ENCODE results near the gene ZNF860.
A peak's percentile ranks its signal among the peaks of the same experiment; 100 is the strongest.
"Not testable (repeated sequence)": the region's sequence is repeated elsewhere in the genome, so short reads cannot be mapped to it uniquely, and the experiment has no call there.

ZNF860 gene

DNA sequence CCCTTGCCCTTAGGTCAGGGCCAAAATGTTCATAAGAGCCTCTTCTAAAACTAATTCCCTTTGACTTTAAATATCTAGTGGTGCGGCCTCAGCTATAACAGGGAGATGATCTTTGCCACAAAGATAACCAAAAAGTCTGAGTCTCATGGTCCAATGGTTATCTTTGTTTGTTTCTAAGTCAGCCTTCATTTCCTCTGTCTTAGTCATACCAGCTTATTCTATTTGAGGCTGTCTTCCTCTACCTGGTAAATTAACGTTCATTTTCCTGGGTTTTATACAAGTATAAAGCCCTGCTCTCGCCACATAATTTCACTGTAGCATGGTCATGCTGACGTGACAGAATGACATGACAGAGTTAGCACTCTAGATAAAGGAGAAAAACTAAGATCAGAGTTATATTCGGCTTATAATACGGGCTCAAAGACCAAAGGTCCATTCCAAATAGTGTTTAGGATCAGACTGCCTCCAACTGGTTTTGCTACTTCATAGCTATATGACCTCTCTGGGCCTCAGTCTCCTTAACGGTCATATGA, 18.4 kb downstream of the ZNF860 start:
- DNase-seq = no peak

DNA sequence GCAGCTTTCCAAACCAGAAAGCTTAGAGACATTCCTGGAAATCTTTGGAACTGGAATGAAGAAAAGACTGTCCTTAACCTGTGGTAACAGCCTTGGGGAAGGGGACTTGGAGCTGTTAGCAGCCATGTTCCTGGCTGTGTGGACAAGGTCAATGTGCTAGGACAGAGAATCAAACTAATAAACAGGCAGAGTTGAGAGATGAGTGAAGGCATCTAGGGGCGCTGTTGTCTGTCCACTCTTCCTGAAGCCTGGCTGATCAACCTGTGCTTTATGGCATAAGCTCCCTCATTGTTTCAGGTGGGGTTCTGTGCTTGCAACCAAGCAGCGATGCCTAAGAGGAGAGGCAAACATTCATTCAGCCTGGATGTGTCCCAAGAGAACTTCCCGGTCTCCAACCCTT, 19.3 kb downstream of the ZNF860 start:
- DNase-seq = no peak

DNA sequence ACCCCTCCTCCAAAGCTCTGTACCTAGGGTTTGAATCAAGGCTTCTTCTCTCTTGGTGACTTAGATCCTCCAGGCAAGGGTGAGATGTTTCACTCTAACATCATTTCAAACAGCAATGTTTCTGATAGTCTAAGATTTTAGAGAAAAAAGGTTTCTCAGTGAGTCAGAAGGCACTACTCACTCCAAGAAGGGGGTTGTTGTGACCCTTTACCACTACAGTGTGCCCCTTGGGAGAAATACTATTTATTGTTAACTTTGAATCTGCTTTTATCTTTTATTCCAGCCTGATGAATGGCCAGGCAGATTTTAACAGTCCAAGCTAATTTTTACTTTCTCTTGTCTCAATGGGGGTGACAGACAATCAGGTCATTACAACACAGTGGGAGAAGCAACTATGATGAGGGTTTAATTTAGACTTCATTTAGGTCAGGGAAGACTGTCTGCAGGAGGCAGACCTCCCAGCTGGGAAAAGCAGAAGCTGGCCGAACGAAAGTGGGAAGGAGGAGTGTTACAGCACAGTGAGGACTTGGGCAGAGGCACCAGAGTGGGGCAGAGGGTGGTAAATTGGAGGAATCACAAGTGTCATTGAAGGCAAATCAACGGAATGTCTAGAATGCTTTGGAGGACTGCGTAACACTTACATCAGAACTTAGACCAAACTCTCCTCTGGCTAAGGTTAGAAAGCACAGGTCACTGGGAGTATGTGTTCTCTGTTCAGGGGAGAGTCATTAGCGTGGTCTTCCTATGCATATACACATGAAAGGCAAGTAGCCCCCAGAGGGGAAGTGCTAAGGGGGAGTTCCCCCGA, 21.2 kb downstream of the ZNF860 start:
- no peak for DNase-seq

DNA sequence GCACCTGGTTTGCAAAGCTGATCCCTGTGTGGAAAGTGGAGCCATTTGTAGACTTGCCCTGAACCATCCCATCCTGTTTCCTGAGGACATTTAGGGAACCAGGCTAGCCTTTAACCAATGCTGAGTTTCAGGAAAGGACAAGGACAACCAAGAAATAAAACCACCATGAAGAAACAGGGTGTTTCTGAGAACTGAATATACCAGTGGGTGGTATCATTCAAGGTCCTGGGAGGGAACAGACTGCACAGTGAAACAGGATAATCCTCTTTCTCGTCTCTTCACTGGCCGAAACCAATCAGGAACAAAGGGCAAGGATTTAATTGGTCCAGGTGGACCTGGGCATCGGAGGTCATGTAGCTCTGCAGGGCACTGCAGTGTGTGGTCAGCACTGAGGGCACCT, 21.8 kb downstream of the ZNF860 start:
- DNase-seq = no peak

DNA sequence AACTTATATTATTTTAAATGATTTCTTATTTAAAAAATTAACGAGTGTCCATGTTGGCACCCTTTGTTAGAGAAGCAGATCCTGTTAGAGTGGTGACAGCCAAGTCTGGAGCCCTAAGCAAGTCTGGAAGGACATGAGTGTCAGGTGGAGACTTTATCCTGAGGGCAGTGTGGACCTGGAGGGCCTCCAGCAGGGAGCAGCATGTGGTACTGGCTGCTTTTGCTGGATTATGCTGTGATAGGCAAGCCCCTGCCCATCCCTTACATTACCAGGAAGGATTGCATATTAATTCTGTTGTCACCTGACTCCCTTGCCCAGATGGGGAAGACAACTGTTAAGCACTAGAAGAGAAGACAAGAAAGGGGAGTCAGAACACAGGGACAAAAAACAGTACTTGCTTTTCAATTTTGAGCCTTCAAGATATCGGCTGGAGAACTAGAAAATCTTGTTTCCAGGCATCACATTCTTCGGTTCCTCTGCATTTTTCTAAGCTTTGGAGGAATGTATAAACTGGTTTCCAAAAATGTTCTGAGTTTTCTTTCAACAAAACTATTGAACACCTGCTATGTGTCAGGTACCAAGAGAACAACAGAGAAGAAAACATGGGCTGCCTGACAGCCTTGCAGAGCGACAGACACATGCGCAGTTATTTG, 22.7 kb downstream of the ZNF860 start:
- no peak for DNase-seq

DNA sequence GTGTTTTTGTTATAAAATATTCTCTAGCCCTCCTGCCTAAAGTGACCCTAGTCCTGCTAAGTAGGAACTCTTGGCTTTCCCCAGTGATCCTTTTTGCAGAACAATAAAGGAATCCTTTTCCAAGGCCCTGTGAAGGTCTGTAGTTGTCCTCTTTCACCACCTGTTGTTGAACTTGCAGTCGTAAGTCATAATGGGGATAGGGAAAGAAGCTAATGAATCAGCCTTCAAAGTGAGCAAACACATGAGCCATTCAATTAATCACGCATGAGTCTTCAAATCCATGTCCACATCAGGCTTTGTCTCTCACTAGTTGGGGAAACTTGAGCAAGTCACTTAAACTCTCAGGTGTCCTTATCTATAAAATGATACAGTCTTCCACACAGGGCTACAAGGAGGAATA, 27.6 kb downstream of the ZNF860 start:
- no peak for DNase-seq

DNA sequence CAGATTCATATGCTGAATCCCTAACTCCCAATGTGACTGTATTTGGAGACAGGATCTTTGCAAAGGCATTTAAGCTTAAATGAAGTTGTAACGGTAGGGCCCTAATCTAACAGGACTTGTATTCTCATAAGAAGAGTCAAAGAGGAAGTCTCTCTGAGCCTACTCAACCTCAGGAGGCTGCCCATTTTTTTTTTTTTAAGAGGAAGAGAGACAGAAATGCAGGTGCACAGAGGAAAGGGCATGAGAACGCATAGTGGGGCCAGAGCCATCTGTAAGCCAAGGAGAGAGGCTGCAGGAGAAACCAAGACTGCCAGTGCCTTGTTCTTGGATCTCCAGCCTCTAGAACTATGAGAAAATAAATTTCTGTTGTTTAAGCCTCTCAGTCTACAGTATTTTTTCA, 28.4 kb downstream of the ZNF860 start:
- no peak for DNase-seq

DNA sequence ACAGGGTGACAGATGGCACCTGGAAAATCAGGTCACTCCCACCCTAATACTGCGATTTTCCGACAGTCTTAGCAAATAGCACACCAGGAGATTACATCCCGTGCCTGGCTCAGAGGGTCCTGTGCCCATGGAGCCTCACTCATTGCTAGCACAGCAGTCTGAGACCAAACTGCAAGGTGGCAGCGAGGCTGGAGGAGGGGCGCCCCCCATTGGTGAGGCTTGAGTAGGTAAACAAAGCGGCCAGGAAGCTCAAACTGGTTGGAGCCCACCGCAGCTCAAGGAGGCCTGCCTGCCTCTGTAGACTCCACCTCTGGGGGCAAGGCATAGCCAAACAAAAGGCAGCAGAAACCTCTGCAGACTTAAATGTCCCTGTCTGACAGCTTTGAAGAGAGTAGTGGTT, 29.1 kb downstream of the ZNF860 start:
- DNase-seq = not testable (repeated sequence)

DNA sequence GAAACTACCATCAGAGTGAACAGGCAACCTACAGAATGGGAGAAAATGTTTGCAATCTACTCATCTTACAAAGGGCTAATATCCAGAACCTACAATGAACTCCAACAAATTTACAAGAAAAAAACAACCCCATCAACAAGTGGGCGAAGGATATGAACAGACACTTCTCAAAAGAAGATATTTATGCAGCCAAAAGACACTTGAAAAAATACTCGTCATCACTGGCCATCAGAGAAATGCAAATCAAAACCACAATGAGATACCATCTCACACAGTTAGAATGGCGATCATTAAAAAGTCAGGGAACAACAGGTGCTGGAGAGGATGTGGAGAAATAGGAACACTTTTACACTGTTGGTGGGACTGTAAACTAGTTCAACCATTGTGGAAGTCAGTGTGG, 34.1 kb downstream of the ZNF860 start:
- DNase-seq = not testable (repeated sequence)

DNA sequence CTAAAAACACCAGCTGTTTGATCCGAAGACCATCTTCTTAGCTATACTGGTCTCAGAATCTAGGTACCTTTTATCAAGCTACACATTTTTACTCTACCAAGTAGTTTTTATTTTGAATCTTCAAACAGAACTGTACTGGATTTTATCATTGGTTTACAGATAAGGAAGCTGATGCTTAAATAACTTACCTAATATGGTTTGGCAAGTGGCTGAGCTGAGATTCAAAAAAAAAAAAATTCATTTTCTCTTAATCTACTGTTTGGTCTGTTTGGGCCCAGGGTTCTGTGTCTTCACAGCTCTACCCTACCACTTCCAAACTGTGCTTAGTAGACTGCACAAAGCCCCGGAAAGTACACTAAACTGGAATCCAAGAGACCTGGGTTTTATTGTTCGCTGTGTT, 35.7 kb downstream of the ZNF860 start:
- no peak for DNase-seq

DNA sequence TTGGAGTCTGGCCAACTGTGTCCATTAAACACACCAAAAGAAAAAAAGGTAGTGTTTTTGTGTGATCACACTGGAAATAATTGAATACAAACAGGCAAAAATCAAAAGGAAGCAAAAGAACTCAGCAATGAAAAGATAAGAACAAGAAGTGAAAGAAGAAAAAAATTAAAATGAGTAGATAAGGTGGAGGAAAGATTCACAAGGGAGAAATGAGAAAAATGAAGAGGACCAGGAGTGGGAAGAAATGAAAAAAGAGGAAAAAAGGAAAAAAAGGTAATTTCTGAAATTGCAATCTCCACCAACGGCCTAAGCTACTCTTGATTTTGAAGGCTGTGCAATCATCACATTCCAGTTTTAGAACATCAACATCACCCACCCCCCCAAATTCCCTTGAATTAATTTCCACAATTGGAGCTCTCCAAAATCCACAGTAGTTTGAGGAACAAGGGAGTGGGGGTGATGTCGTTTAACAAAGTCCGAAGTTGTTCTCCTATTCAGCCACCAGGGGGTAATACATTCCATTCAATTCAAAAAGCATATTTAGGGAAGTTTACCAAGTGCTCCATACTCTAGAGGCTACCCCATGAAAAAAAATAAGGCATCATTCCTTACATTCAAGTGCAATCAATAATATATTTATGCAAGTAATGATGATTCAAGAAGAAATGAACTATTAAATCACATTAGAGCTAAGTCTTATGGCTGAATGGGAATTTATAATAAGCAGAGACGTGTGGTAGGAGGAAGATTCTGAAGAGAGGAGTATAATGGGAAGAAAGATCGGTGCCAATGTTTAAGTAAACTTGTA, 37.4 kb downstream of the ZNF860 start:
- DNase-seq = peak; percentile 40

DNA sequence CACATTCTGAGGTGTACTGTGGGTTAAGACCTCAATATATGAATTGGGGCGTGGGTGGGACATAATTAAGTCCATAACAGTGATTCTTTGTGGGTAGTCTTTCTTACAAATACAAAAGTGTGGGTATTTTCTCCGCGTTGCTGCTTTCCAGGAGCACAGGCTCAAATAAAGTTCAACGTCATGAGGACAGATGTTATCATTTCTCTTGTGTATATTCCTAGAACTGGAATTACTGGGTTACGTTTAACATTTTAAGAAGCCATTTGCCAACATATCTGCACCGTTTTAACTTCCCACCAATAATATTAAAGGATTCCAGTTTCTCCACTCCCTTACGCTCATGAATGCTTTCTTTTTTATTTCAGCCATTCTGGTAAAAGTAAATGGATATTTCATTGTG, 39.6 kb downstream of the ZNF860 start:
- DNase-seq = no peak

DNA sequence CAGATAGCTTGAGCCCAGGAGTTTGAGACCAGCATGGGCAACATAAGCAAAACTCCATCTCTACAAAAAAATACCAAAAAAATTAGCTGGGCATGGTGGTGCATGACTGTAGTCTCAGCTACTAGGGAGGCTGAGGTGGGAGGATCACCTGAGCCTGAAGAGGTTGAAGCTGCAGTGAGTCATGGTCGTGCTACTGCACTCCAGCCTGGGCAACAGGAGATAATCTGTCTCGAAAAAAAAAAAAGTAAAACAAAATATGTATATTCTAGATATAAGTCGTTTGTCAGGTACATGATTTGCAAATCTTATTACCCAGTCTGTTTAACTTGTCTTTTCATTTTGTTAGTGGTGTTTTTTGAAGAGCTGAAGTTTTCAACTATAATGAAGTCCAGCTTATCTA, 40.2 kb downstream of the ZNF860 start:
- no peak for DNase-seq

DNA sequence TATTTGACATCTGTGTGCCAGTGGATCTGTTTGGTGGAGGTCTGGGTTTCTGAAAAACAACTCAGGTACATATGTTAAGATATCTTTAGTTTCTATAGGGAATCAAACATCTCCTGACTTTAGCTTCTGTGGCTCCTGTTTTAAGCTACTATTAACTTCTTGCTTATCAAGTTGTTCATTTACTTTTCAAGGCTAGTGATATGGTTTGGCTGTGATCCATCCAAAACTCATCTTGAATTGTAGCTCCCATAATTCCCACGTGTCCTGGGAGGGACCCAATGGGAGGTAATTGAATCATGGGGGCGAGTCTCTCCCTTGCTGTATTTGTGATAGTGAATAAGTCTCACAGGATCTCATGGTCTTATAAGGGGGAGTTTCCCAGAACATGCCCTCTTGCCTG, 41.4 kb downstream of the ZNF860 start:
- no peak for DNase-seq

DNA sequence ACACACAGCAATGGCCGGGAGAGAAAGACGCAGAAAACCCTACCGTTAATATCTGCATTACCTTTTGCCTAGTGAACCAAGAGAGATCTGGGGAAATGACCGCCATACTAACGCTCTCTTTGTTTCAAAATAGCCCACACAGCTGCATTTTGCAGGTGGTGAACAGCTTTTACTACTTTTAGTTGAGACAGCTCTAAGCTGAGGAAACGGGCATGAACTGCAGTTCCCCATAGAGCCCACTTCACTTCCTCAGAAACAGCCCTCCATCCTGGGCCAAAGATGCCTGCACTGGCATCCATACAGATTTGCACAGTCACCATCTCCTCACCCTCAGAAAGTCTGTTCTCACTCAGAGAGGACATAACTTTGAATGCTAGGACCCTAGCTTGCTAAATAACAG, 45.0 kb downstream of the ZNF860 start:
- no peak for DNase-seq

DNA sequence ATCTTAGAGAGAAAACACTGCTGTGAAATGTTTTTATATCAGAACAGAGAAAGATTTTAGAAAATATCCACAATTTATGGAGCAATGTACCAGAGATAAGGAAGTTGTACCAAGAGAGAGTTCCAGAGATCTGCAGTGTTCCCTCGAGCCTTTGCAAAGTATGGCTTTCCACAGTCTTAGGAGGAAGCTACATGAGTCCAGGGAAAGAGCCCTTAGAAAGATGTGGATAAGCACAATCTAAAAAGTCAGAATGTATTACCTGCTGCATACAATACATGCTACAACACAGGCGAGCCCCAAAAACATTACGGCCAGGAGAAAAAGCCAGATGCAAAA, 56.4 kb downstream of the ZNF860 start:
- no peak for DNase-seq

DNA sequence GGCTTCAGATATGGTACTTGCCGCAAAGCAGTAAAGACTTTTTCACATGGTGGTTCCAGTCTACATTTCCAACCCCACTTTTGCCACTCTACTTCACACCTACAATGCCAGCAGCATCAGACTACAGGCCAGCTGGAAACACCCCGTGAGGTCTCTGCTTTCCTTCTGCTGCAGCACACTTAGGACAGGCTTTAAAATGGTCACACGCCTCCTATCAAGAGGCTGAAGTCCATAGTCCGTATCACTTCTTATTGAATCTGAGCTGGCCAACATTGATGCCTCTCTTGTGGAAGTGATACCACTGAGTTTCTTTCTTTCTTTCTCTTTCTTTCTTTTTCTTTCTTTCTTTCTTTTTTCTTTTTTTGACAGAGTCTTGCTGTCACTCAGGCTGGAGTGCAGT, 59.8 kb downstream of the ZNF860 start:
- no peak for DNase-seq
